ENCODE results near the gene SLX9.

- no peak for TF ChIP-seq CTCF (optimal IDR thresholded peaks at IDR 0.05 in 1 of 3, IDR thresholded peaks at IDR 0.05 in 1 of 3, conservative IDR thresholded peaks at IDR 0.05 in 1 of 3; ENCODE audit: extremely low read depth in 1 of 3, insufficient read depth in 2 of 3, low read length in 3 of 3)
- no peak for TF ChIP-seq EZH2 (IDR thresholded peaks at IDR 0.05; ENCODE audit: low read length)
Measured at GRCh38 chr21:44939532-44940115, at the start of gene SLX9.

Data from keratinocyte (primary cell).